ENCODE results near the gene SCMH1. TPM values are rescaled to one million over a fixed set of nuclear protein-coding genes. Genes with fewer than 3 reads are reported as not detected.

SCMH1 gene
- total RNA-seq, 1 experiment from 2014 or later = 16.5 TPM

- Histone ChIP-seq H3K9ac (ENCODE audit: extremely low read depth, insufficient read length, low read length) (no peak overlapping the region), H3K79me2 (ENCODE audit: insufficient read depth, low read length) (no peaks in the 10 kb centered on the region), H2BK15ac (ENCODE audit: low read depth, low read length) (no peak overlapping the region; the same call in 1 of the 2 replicates), H3K4ac (ENCODE audit: low read depth, low read length) (no peak overlapping the region), H2BK120ac (ENCODE audit: low read depth, low read length, poor library complexity, severe bottlenecking) (no peak overlapping the region), H4K20me1 (ENCODE audit: control insufficient read depth, insufficient read depth, insufficient read length) (no peaks in the 10 kb centered on the region), H3K14ac (ENCODE audit: insufficient read depth, low read length) (no peak overlapping the region), H3K18ac (ENCODE audit: insufficient read length, low read depth, low read length) (no peak overlapping the region), H4K91ac (ENCODE audit: insufficient read length, low read depth, low read length) (no peak overlapping the region), H2AK5ac (ENCODE audit: insufficient read length, low read length) (no peak overlapping the region), H3K56ac (ENCODE audit: insufficient read length, low read depth, low read length) (no peak overlapping the region), H3K27ac (ENCODE audit: insufficient read length, low read depth, low read length) (no peak overlapping the region), H2BK5ac (ENCODE audit: insufficient read length, low read length) (no peak overlapping the region), H4K8ac (replicated peaks; ENCODE audit: insufficient read length, low read depth, low read length) (no peak overlapping the region), H3K23ac (ENCODE audit: insufficient read length, low read depth, low read length) (no peak overlapping the region), H2AFZ (ENCODE audit: low read length) (no peak overlapping the region), H3K4me1 (ENCODE audit: insufficient read depth, low read length) (no peaks in the 10 kb centered on the region), H3K23me2 (ENCODE audit: insufficient read length, low read depth, low read length, poor library complexity, severe bottlenecking) (no peaks in the 10 kb centered on the region), H3K27me3 (ENCODE audit: insufficient read depth, low read length) (no peaks in the 10 kb centered on the region), H4K5ac (ENCODE audit: insufficient read length, low read depth, low read length) (no peak overlapping the region), H2BK20ac (ENCODE audit: low read depth, low read length, poor library complexity, severe bottlenecking) (no peak overlapping the region), H3K9me3 (ENCODE audit: control insufficient read depth, low read depth, low read length) (no peaks in the 10 kb centered on the region), H2BK12ac (ENCODE audit: insufficient read length, low read depth, low read length) (no peak overlapping the region), H3K4me2 (ENCODE audit: insufficient read depth, insufficient read length, low read length) (no peak overlapping the region), H3T11ph (ENCODE audit: low read length) (no peak overlapping the region), H3K79me1 (ENCODE audit: insufficient read depth, low read depth, low read length, poor library complexity, severe bottlenecking) (no peaks in the 10 kb centered on the region)
- H3K9me3 Mint-ChIP-seq = peaks cover 6% of the 10 kb centered on the region in 2 experiments; a peak in 4 of 5 replicates
- peaks cover 0 to 1% (median 0%) of the 10 kb centered on the region in 3 experiments; a peak in 4 of 7 replicates for H3K36me3 Mint-ChIP-seq (ENCODE audit: insufficient read depth in 1 of 3, low read depth in 3 of 3)
- no CpG with 5 or more reads among the region's 3 CpGs for WGBS (ENCODE audit: extremely low coverage, insufficient read length, low lambda C conversion rate)
- no peak for TF ChIP-seq CTCF (conservative IDR thresholded peaks at IDR 0.05)
- no peaks in the 10 kb centered on the region for H3K4me1 Mint-ChIP-seq
- no peak for DNase-seq
- H3K4me3 Mint-ChIP-seq = no peak overlapping the region
- H3K27me3 Mint-ChIP-seq (ENCODE audit: low read depth) = no peaks in the 10 kb centered on the region
- H3K27ac Mint-ChIP-seq = peak overlapping the region in 1 of 3 experiments; percentile 54; a peak in 1 of 7 replicates
Observed at GRCh38 chr1:41162441-41162840, 79.7 kb downstream of the SCMH1 start.

Data from H9 (cell line).